PC-9 (cell line): ENCODE measurements around the gene UBN1. TPM values are rescaled to one million over a fixed set of nuclear protein-coding genes. Genes with fewer than 3 reads are reported as not detected.

Experiments
- BruUV-seq: library from RNA; stranded (reverse); fragments of 400-500 nt; replicated peaks from 2 replicates; lab custom pipeline; 2021; lab: Mats Ljungman, UMichigan
- CTCF ChIA-PET: fragments of 300-600 bp; sonication (Branson Sonifier 250); formaldehyde crosslinking; loops from one replicate; lab custom pipeline; 2022; ENCODE audit warnings: antibody characterized with exemption; lab: Charles Lee
- POLR2A ChIA-PET: fragments of 300-600 bp; sonication (Branson Sonifier 250); formaldehyde crosslinking; loops from one replicate; lab custom pipeline; 2022; ENCODE audit warnings: antibody characterized with exemption; ENCODE audit not compliant: unreplicated experiment; lab: Charles Lee
- DNase-seq, 2 experiments: peaks; one replicate each; pipeline versions ENCODE4 v3.0.0 to v3.0.0-alpha.2; 2015 to 2022; ENCODE audit warnings: mixed read lengths in 1 of 2
- H2AFZ ChIP-seq: fragments of 200-600 bp; sonication (generic); 2 replicates; pipeline ENCODE4 v1.8.1; 2017; ENCODE audit warnings: antibody characterized with exemption
- H3F3A ChIP-seq: fragments of 200-600 bp; sonication (generic); 2 replicates; pipeline ENCODE4 v1.8.1; 2017; ENCODE audit warnings: antibody characterized with exemption, mild to moderate bottlenecking, low read depth; ENCODE audit not compliant: insufficient read depth
- H3K27ac ChIP-seq: fragments of 200-600 bp; sonication (generic); 2 replicates; pipeline ENCODE4 v1.6.1; 2016; ENCODE audit warnings: mixed run types
- H3K27me3 ChIP-seq: fragments of 200-600 bp; sonication (generic); 2 replicates; pipeline ENCODE4 v1.6.1; 2016; ENCODE audit warnings: low read depth, mixed run types; ENCODE audit not compliant: insufficient read depth
- H3K36me3 ChIP-seq: fragments of 200-600 bp; sonication (generic); 2 replicates; pipeline ENCODE4 v1.6.1; 2016; ENCODE audit warnings: low read depth, mixed run types
- H3K4me1 ChIP-seq: fragments of 200-600 bp; sonication (generic); replicated peaks from 2 replicates; pipeline ENCODE4 v1.6.1; 2016; ENCODE audit warnings: mixed run types; ENCODE audit not compliant: insufficient read depth
- H3K4me2 ChIP-seq: fragments of 200-600 bp; sonication (generic); 2 replicates; pipeline ENCODE4 v1.6.1; 2017; ENCODE audit warnings: mixed run types
- H3K4me3 ChIP-seq: fragments of 200-600 bp; sonication (generic); 2 replicates; pipeline ENCODE4 v1.6.1; 2016; ENCODE audit warnings: mixed run types
- H3K79me2 ChIP-seq: fragments of 200-600 bp; sonication (generic); 2 replicates; pipeline ENCODE4 v1.6.1; 2017; ENCODE audit warnings: low read depth, mixed run types
- H3K9me2 ChIP-seq: fragments of 200-600 bp; sonication (generic); 2 replicates; pipeline ENCODE4 v1.8.1; 2017; ENCODE audit warnings: mild to moderate bottlenecking; ENCODE audit not compliant: insufficient read depth
- H3K9me3 ChIP-seq: fragments of 200-600 bp; sonication (generic); 2 replicates; pipeline ENCODE4 v1.8.1; 2016; ENCODE audit warnings: low read depth; ENCODE audit not compliant: insufficient read depth
- H4K20me1 ChIP-seq: fragments of 200-600 bp; sonication (generic); 2 replicates; pipeline ENCODE4 v1.8.1; 2017; ENCODE audit not compliant: insufficient read depth
- EZH2 ChIP-seq: fragments of 200-600 bp; sonication (generic); IDR thresholded peaks from 2 replicates; pipeline ENCODE4 v1.8.0; 2017; ENCODE audit warnings: antibody characterized with exemption, low read depth
- intact Hi-C: fragments of 100-400 bp; cut with micrococcal nuclease; formaldehyde crosslinking; loops from one replicate; pipeline ENCODE4 v1.10.0; 2022; ENCODE audit not compliant: unreplicated experiment
- total RNA-seq: library from RNA; stranded (reverse); gene quantifications from 2 replicates; pipeline ENCODE4 v1.2.3, GENCODE V29; 2021
- TF ChIP-seq, protein P1 (sequence below): fragments of 200-600 bp; sonication (generic); conservative IDR thresholded peaks from 2 replicates; pipeline ENCODE4 v1.6.1; 2017; ENCODE audit warnings: mixed run types, antibody characterized with exemption, mild to moderate bottlenecking, moderate library complexity

The UBN1 gene
- total RNA-seq, 1 experiment from 2014 or later = 44.1 TPM

DNA sequence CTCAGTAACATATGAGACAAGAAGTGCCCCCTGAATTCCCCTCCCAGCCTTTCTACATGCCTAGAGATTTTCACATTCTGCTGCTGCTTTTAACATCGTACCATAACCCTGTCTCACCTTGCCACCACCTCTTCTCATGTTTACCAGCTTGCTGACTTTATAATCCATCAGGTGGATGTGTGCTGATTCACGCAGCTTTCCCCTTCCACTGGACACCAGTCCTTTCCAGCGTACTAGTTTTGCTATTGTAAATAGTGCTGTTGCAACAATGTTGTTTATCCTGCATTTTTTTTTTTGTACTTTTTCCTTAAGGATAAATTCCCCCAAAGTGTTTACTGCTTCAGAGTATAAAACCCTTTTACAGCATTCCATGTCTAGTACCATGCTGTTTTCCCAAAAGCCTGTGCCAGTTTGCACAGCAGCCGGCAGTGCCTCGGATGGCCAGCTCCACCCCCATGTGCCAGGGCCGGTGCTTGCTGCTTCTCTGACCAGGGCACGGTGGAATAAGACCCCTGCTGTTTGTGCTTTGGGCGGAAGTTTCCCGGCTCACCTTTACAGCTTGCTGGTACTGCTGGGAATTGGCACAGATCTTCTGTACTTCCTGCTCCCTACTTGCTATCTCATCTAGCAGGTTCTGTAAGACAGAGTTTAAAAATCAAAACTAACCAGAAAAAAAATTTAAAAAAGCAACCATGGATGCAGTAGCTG lies 41.3 kb downstream of the UBN1 start:
- Histone ChIP-seq H3F3A (peaks cover 50% of the 10 kb centered on the region; the same call in 1 of the 2 replicates), H3K36me3 (peaks cover 37% of the 10 kb centered on the region), H3K27ac (no peak overlapping the region), H2AFZ (no peak overlapping the region), H3K9me2 (no peaks in the 10 kb centered on the region), H3K79me2 (no peaks in the 10 kb centered on the region), H3K27me3 (no peaks in the 10 kb centered on the region), H3K9me3 (no peaks in the 10 kb centered on the region), H3K4me2 (no peak overlapping the region), H3K4me3 (no peak overlapping the region), H4K20me1 (peaks cover 11% of the 10 kb centered on the region), H3K4me1 (0 out of 2 replicates have a peak, but pooled peaks cover 1% of the 10 kb centered on the region)
- DNase-seq = no peak
- no peak for TF ChIP-seq EZH2
- TF ChIP-seq, protein P1, sequence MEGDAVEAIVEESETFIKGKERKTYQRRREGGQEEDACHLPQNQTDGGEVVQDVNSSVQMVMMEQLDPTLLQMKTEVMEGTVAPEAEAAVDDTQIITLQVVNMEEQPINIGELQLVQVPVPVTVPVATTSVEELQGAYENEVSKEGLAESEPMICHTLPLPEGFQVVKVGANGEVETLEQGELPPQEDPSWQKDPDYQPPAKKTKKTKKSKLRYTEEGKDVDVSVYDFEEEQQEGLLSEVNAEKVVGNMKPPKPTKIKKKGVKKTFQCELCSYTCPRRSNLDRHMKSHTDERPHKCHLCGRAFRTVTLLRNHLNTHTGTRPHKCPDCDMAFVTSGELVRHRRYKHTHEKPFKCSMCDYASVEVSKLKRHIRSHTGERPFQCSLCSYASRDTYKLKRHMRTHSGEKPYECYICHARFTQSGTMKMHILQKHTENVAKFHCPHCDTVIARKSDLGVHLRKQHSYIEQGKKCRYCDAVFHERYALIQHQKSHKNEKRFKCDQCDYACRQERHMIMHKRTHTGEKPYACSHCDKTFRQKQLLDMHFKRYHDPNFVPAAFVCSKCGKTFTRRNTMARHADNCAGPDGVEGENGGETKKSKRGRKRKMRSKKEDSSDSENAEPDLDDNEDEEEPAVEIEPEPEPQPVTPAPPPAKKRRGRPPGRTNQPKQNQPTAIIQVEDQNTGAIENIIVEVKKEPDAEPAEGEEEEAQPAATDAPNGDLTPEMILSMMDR = no peak
- ChIA-PET CTCF (no interaction called here), POLR2A (interaction anchor here (0.7 kb wide), 1 partner anchor 388 kb away, joined by 3 read pairs; no protein-coding TSS in a partner anchor)
- intact Hi-C loops = no loop called here
- BruUV-seq = no TSS peak

DNA sequence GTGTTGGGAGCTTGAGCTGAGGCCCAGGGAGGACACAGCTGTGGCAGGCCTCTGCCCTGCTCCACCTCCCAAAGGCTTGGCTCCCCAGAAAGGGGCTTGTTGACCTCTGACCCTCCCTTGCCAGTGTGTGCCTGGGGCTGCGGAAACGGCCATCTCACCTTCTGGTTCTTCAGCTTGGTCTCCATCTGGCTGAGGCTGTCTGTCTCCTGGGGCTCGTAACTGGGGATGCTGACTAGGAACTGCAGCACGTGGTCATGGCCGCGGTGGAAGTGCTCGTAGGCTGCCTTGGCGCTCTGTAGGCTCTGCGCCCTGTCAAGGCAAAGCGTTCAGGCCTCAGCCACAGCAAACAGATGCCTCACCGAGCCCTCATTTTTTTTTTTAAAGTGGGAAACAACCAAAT lies 42.7 kb downstream of the UBN1 start:
- H4K20me1 ChIP-seq = peaks cover 2% of the 10 kb centered on the region
- intact Hi-C loops = no loop called here
- ChIA-PET CTCF (no interaction called here), POLR2A (no interaction called here)
- H3K4me3 ChIP-seq = no peak overlapping the region
- TF ChIP-seq, protein P1 = no peak
- TF ChIP-seq EZH2 = no peak
- DNase-seq = no peak
- no peaks in the 10 kb centered on the region for H3K27me3 ChIP-seq
- no peaks in the 10 kb centered on the region for H3K4me1 ChIP-seq
- H3K27ac ChIP-seq = no peak overlapping the region
- H3K9me3 ChIP-seq = no peaks in the 10 kb centered on the region
- BruUV-seq = no TSS peak
- no peaks in the 10 kb centered on the region for H3K9me2 ChIP-seq
- no peak overlapping the region for H2AFZ ChIP-seq
- no peak overlapping the region for H3K4me2 ChIP-seq
- H3F3A ChIP-seq = peaks cover 41% of the 10 kb centered on the region; the same call in 1 of the 2 replicates
- no peaks in the 10 kb centered on the region for H3K79me2 ChIP-seq
- peaks cover 23% of the 10 kb centered on the region for H3K36me3 ChIP-seq

DNA sequence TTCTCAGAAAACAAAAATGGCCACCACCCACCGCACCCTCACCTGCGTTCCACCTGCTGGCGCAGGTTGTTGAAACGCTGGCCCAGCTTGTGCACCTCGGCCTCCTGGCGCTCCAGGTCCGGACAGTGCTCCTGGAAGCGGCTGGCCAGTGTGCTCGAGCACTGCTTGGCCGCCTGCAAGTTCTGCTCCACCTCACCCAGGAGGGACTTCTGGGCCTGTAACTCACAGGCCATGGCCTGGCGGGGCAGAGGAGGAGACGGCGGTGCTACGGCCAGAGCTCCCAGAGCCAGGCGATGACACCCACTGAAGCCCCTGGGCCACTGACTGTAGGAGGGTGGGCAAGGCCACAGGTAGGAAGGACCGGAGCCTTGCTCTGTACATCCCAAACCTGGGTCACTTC lies 43.4 kb downstream of the UBN1 start:
- no peaks in the 10 kb centered on the region; the same call in 1 of the 2 replicates for H4K20me1 ChIP-seq
- POLR2A ChIA-PET = no interaction called here
- H3F3A ChIP-seq = peaks cover 41% of the 10 kb centered on the region; the same call in 1 of the 2 replicates
- no peak for DNase-seq
- no peaks in the 10 kb centered on the region for H3K79me2 ChIP-seq
- no peak overlapping the region for H3K27ac ChIP-seq
- CTCF ChIA-PET = no interaction called here
- H3K4me3 ChIP-seq = no peak overlapping the region
- no peaks in the 10 kb centered on the region for H3K27me3 ChIP-seq
- no peaks in the 10 kb centered on the region for H3K9me2 ChIP-seq
- no peak overlapping the region for H3K4me2 ChIP-seq
- TF ChIP-seq EZH2 = no peak
- TF ChIP-seq, protein P1 = no peak
- BruUV-seq = TSS peak; percentile 2
- peaks cover 21% of the 10 kb centered on the region for H3K36me3 ChIP-seq
- H2AFZ ChIP-seq = no peak overlapping the region
- H3K9me3 ChIP-seq = no peaks in the 10 kb centered on the region
- intact Hi-C loops = no loop called here
- no peaks in the 10 kb centered on the region for H3K4me1 ChIP-seq
